ENCODE results near the gene GRK5. TPM values are rescaled to one million over a fixed set of nuclear protein-coding genes. Genes with fewer than 3 reads are reported as not detected.

The GRK5 gene
- total and polyA plus RNA-seq, 9 of the 15 experiments (the other 6 are each of a cell fraction or from before 2014, with no cell fraction given), result 0.46 to 0.83 (median 0.67) TPM; not detected in 2

DNA sequence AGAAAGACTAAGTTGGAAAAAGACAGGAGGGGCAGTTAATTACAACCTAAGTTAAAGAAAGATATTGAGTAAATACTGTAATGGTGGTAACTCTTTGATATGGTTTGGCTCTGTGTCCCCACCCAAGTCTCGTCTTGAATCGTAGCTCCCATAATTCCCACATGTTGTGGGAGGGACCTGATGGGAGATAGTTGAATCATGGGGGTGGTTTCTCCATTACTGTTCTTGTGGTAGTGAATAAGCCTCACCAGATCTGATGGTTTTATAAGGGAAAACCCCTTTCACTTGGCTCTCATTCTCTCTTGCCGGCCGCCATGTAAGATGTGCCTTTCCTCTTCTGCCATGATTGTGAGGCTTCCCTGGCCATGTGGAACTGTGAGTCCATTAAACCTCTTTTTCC lies 143.8 kb downstream of the GRK5 start:
- POLR2A ChIA-PET, result interaction anchor here (1.1 kb wide), 1 partner anchor 13 kb away, joined by 3 read pairs; no protein-coding TSS in a partner anchor
- H3K4me2 ChIP-seq (ENCODE audit: insufficient read depth, low read length), result no peak overlapping the region
- H3K9me3 ChIP-seq (replicated peaks; ENCODE audit: control insufficient read depth, insufficient read depth, low read depth, low read length), result no peaks in the 10 kb centered on the region; the same call in 1 of the 2 replicates
- H3K4me1 ChIP-seq (replicated peaks in 1 of 2; ENCODE audit: control insufficient read depth in 2 of 2, insufficient read depth in 2 of 2, low read length in 2 of 2), result no peaks in the 10 kb centered on the region; a peak in 1 of 5 replicates
- no peak for TF ChIP-seq FOXO4 (CRISPR knock-in tag; IDR thresholded peaks at IDR 0.05)
- H3K36me3 ChIP-seq (ENCODE audit: control insufficient read depth, insufficient read depth, low read length), result no peaks in the 10 kb centered on the region
- H3K27ac ChIP-seq (ENCODE audit: extremely low read depth, low read depth, low read length), result no peak overlapping the region
- peaks cover 0 to 29% of the 10 kb centered on the region in 2 experiments; a peak in 2 of 5 replicates for H3K27me3 ChIP-seq (ENCODE audit: control insufficient read depth in 2 of 2, insufficient read depth in 2 of 2, low read length in 2 of 2)
- no peak overlapping the region for H3K4me3 ChIP-seq
- no TSS peak for BruUV-seq (replicated peaks)
- H3K9me1 ChIP-seq (ENCODE audit: control insufficient read depth, insufficient read depth, low read length), result no peaks in the 10 kb centered on the region
- DNase-seq (ENCODE audit: extremely low read depth in 1 of 4, low spot score in 3 of 4) (no peak), FAIRE-seq (no peak), ATAC-seq (no peak)
- H3K79me2 ChIP-seq (ENCODE audit: control insufficient read depth, insufficient read depth, low read length), result no peaks in the 10 kb centered on the region
- H3K9ac ChIP-seq (ENCODE audit: insufficient read depth in 1 of 2, low read depth in 2 of 2, low read length in 2 of 2), result no peak overlapping the region
- intact Hi-C loops (cut with micrococcal nuclease) (no loop called here), in situ Hi-C loops (cut with MboI) (no loop called here)
- WGBS (ENCODE audit: insufficient coverage, low coverage, missing lambda C conversion rate), result 55% methylated on average over 4 of the region's 4 CpGs
- H2AFZ ChIP-seq (ENCODE audit: low read depth, low read length), result no peak overlapping the region
- no peaks in the 10 kb centered on the region for H4K20me1 ChIP-seq (replicated peaks; ENCODE audit: control insufficient read depth, insufficient read depth, low read length)
- CTCF ChIA-PET (ENCODE audit: low intra/inter-chr PET ratio), result no interaction called here

DNA sequence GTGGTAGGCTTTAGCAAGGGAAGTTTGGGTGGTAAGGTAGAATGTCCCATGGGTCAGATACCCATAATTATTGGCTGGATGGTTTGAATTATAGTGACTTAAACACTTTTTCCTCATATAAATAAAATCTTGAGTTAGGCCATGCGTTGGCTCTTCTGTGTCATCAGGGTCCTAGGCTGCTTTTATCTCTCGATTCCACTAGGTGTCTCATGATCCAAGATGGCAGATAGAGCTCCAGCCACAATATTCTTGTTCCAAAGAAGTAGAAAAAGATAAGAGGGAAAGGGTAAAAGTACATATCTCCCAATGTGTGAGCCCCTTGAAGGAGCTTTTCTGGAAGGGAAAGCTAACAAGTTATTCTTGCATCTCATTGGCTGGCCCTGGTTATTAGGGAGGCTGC lies 144.7 kb downstream of the GRK5 start:
- no TSS peak for BruUV-seq (replicated peaks)
- ATAC-seq (no peak), FAIRE-seq (no peak), DNase-seq (ENCODE audit: extremely low read depth in 1 of 4, low spot score in 3 of 4) (no peak)
- Histone ChIP-seq H3K9ac (ENCODE audit: insufficient read depth in 1 of 2, low read depth in 2 of 2, low read length in 2 of 2) (no peak overlapping the region), H3K27me3 (ENCODE audit: control insufficient read depth in 2 of 2, insufficient read depth in 2 of 2, low read length in 2 of 2) (peaks cover 0 to 22% of the 10 kb centered on the region in 2 experiments; a peak in 2 of 5 replicates), H3K79me2 (ENCODE audit: control insufficient read depth, insufficient read depth, low read length) (no peaks in the 10 kb centered on the region), H3K9me1 (ENCODE audit: control insufficient read depth, insufficient read depth, low read length) (no peaks in the 10 kb centered on the region), H3K36me3 (ENCODE audit: control insufficient read depth, insufficient read depth, low read length) (no peaks in the 10 kb centered on the region), H3K4me1 (replicated peaks in 1 of 2; ENCODE audit: control insufficient read depth in 2 of 2, insufficient read depth in 2 of 2, low read length in 2 of 2) (no peaks in the 10 kb centered on the region; a peak in 1 of 5 replicates), H3K27ac (ENCODE audit: extremely low read depth, low read depth, low read length) (no peak overlapping the region), H3K9me3 (replicated peaks; ENCODE audit: control insufficient read depth, insufficient read depth, low read depth, low read length) (no peaks in the 10 kb centered on the region; the same call in 1 of the 2 replicates), H3K4me3 (no peak overlapping the region), H3K4me2 (ENCODE audit: insufficient read depth, low read length) (no peak overlapping the region), H4K20me1 (replicated peaks; ENCODE audit: control insufficient read depth, insufficient read depth, low read length) (no peaks in the 10 kb centered on the region), H2AFZ (ENCODE audit: low read depth, low read length) (no peak overlapping the region)
- ChIA-PET CTCF (ENCODE audit: low intra/inter-chr PET ratio) (no interaction called here), POLR2A (interaction anchor here (1.1 kb wide), 1 partner anchor 12 kb away, joined by 3 read pairs; no protein-coding TSS in a partner anchor)
- in situ Hi-C loops (cut with MboI) (no loop called here), intact Hi-C loops (cut with micrococcal nuclease) (no loop called here)
- 22% methylated on average over 2 of the region's 2 CpGs for WGBS (ENCODE audit: insufficient coverage, low coverage, missing lambda C conversion rate)
- TF ChIP-seq PURB (CRISPR knock-in tag; IDR thresholded peaks at IDR 0.05; ENCODE audit: low read depth) (no peak), RBM22 (IDR thresholded peaks at IDR 0.05; ENCODE audit: low read depth, low read length, poor library complexity, severe bottlenecking) (no peak), ZFP36 (IDR thresholded peaks at IDR 0.05; ENCODE audit: low read depth, low read length, partially characterized antibody) (peak; percentile 25)

Measured in K562 (cell line).